Measurements from ENCODE around the gene TLE2. TPM values are rescaled to one million over a fixed set of nuclear protein-coding genes. Genes with fewer than 3 reads are reported as not detected.

TLE2 gene
- total RNA-seq, 1 experiment from 2014 or later, result 35.6 TPM

GRCh38 chr19:3058009-3058820 lies 29.1 kb upstream of the TLE2 start:
- ChIA-PET POLR2A (interaction anchor here (1.1 kb wide), 1 partner anchor 22 kb away, joined by 4 read pairs; no protein-coding TSS in a partner anchor), RAD21 (ENCODE audit: low non-redundant PET in 1 of 2, low total read pairs in 2 of 2, uncharacterized antibody in 2 of 2, unreplicated experiment in 2 of 2) (no interaction called here), CTCF (interaction anchor here (1.3 kb wide), 1 partner anchor 18 kb away, joined by 3 read pairs; no protein-coding TSS in a partner anchor)
- Histone ChIP-seq H3K36me3 (ENCODE audit: control insufficient read depth in 1 of 2, insufficient read depth in 2 of 2, low read length in 2 of 2) (peaks cover 17 to 21% of the 10 kb centered on the region in 2 experiments), H3K27ac (ENCODE audit: low read depth, low read length) (no peak overlapping the region), H3K79me2 (ENCODE audit: insufficient read depth, low read length) (peaks cover 41% of the 10 kb centered on the region), H3K9me2 (ENCODE audit: insufficient read depth) (no peaks in the 10 kb centered on the region), H3K4me3 (replicated peaks in 1 of 2; ENCODE audit: low read depth in 1 of 2, low read length in 2 of 2) (no peak overlapping the region), H3K4me2 (ENCODE audit: low read length) (no peak overlapping the region), H3K9me3 (ENCODE audit: control insufficient read depth in 1 of 2, insufficient read depth in 1 of 2, low read depth in 1 of 2, low read length in 2 of 2) (no peaks in the 10 kb centered on the region), H2AFZ (ENCODE audit: low read depth, low read length, poor library complexity, severe bottlenecking) (no peak overlapping the region), H3K4me1 (ENCODE audit: control insufficient read depth in 1 of 2, insufficient read depth in 2 of 2, low read length in 2 of 2) (peaks cover 31 to 58% of the 10 kb centered on the region in 2 experiments), H3K27me3 (ENCODE audit: insufficient read depth, low read length) (no peaks in the 10 kb centered on the region), H3K9ac (ENCODE audit: low read length) (no peak overlapping the region), H4K20me1 (ENCODE audit: insufficient read depth) (no peaks in the 10 kb centered on the region)
- DNase-seq (ENCODE audit: low read depth, low spot score) (no peak), ATAC-seq (no peak)
- intact Hi-C loops (cut with micrococcal nuclease), result no loop called here
- BruUV-seq (replicated peaks), result no TSS peak
- TF ChIP-seq TCF7L2 (IDR thresholded peaks at IDR 0.05; ENCODE audit: borderline replicate concordance, extremely low read depth, insufficient read depth, insufficient read length) (no peak), CBX3 (IDR thresholded peaks at IDR 0.05; ENCODE audit: low read depth) (no peak)

GRCh38 chr19:3057275-3057714 lies 28.2 kb upstream of the TLE2 start:
- Histone ChIP-seq H3K36me3 (ENCODE audit: control insufficient read depth in 1 of 2, insufficient read depth in 2 of 2, low read length in 2 of 2) (peaks cover 17 to 21% of the 10 kb centered on the region in 2 experiments), H3K4me1 (ENCODE audit: control insufficient read depth in 1 of 2, insufficient read depth in 2 of 2, low read length in 2 of 2) (peaks cover 28 to 51% of the 10 kb centered on the region in 2 experiments), H3K9me2 (ENCODE audit: insufficient read depth) (no peaks in the 10 kb centered on the region), H3K4me3 (replicated peaks in 1 of 2; ENCODE audit: low read depth in 1 of 2, low read length in 2 of 2) (no peak overlapping the region), H3K4me2 (ENCODE audit: low read length) (peak overlapping the region; percentile 75; the same call in 1 of the 2 replicates), H3K27ac (ENCODE audit: low read depth, low read length) (peak overlapping the region; percentile 56), H3K9me3 (ENCODE audit: control insufficient read depth in 1 of 2, insufficient read depth in 1 of 2, low read depth in 1 of 2, low read length in 2 of 2) (no peaks in the 10 kb centered on the region), H2AFZ (ENCODE audit: low read depth, low read length, poor library complexity, severe bottlenecking) (no peak overlapping the region), H3K27me3 (ENCODE audit: insufficient read depth, low read length) (no peaks in the 10 kb centered on the region), H3K79me2 (ENCODE audit: insufficient read depth, low read length) (peaks cover 41% of the 10 kb centered on the region), H4K20me1 (ENCODE audit: insufficient read depth) (no peaks in the 10 kb centered on the region), H3K9ac (ENCODE audit: low read length) (no peak overlapping the region)
- TF ChIP-seq EGR1 (IDR thresholded peaks at IDR 0.05; ENCODE audit: low read depth) (no peak), YY1 (IDR thresholded peaks at IDR 0.05; ENCODE audit: extremely low read depth, insufficient replicate concordance, low read depth, low read length) (no peak)
- BruUV-seq (replicated peaks), result no TSS peak
- ChIA-PET POLR2A (no interaction called here), CTCF (no interaction called here), RAD21 (ENCODE audit: low non-redundant PET in 1 of 2, low total read pairs in 2 of 2, uncharacterized antibody in 2 of 2, unreplicated experiment in 2 of 2) (no interaction called here)
- ATAC-seq (no peak), DNase-seq (ENCODE audit: low read depth, low spot score) (no peak)
- intact Hi-C loops (cut with micrococcal nuclease), result no loop called here

All from HCT116 (cell line).